ENCODE results near the gene EP400.

GRCh38 chr12:131946757-131947156 is 3.0 kb upstream of the EP400 start:
- no peak for TF ChIP-seq FOS (IDR thresholded peaks at IDR 0.05; ENCODE audit: low read depth, low read length)
- TF ChIP-seq CTCF (conservative IDR thresholded peaks at IDR 0.05; ENCODE audit: low read depth, low read length), result no peak
- no peak for TF ChIP-seq RAD21 (IDR thresholded peaks at IDR 0.05; ENCODE audit: low read length)
- no peak for TF ChIP-seq CEBPB (IDR thresholded peaks at IDR 0.05; ENCODE audit: low read depth, low read length)
- no peak for TF ChIP-seq USF2 (IDR thresholded peaks at IDR 0.05; ENCODE audit: low read depth, low read length)
- TF ChIP-seq POLR2A (IDR thresholded peaks at IDR 0.05; ENCODE audit: low read depth, low read length), result no peak
- no peak for TF ChIP-seq RCOR1 (IDR thresholded peaks at IDR 0.05; ENCODE audit: insufficient replicate concordance, low read length)
- TF ChIP-seq RFX5 (IDR thresholded peaks at IDR 0.05; ENCODE audit: low read depth, low read length), result no peak
- TF ChIP-seq BHLHE40 (IDR thresholded peaks at IDR 0.05; ENCODE audit: low read depth, low read length), result no peak
